GM12878 (cell line): ENCODE data around the gene DLG2.

ENCODE experiments used
- CTCF ChIP-seq, 3 experiments: IDR thresholded peaks in 2 of 3; conservative IDR thresholded peaks in 1 of 3; 2 replicates each; pipeline ENCODE4 v1.5.1; 2011; ENCODE audit warnings: low read depth in 3 of 3, low read length in 3 of 3, mild to moderate bottlenecking in 3 of 3, control low read depth in 2 of 3, moderate library complexity in 2 of 3, inconsistent platforms in 1 of 3, mixed read lengths in 1 of 3; ENCODE audit not compliant: control insufficient read depth in 2 of 3, insufficient read depth in 1 of 3; ENCODE audit errors: extremely low read depth in 1 of 3
- EZH2 ChIP-seq: IDR thresholded peaks from 2 replicates; pipeline ENCODE4 v1.6.1; 2012; ENCODE audit warnings: low read depth, mild to moderate bottlenecking, control low read depth, inconsistent platforms, low read length, borderline replicate concordance; ENCODE audit not compliant: control insufficient read depth
- POLR2AphosphoS5 ChIP-seq: IDR thresholded peaks from 2 replicates; pipeline ENCODE4 v1.6.1; 2011; ENCODE audit warnings: mild to moderate bottlenecking, low read length, inconsistent platforms

- TF ChIP-seq POLR2AphosphoS5 (no peak), CTCF (IDR thresholded peaks at IDR 0.05 in 2 of 3, conservative IDR thresholded peaks at IDR 0.05 in 1 of 3; ENCODE audit: control insufficient read depth in 2 of 3, extremely low read depth in 1 of 3, insufficient read depth in 1 of 3, low read depth in 3 of 3, low read length in 3 of 3) (no peak), EZH2 (no peak)
Observed at GRCh38 chr11:84828616-84829015, 798.5 kb downstream of the DLG2 start.
